Peyer's patch (tissue), 4 donors: ENCODE data around the gene PRR20G.

Source experiments
- POLR2A ChIP-seq, 2 donors: fragments of 450-650 bp; IDR thresholded peaks; one replicate each; pipeline ENCODE4 v1.5.1; 2017; ENCODE audit warnings: antibody characterized with exemption in 2 of 2, mild to moderate bottlenecking in 2 of 2, moderate library complexity in 2 of 2
- TF ChIP-seq, protein P1 (sequence below), 6 experiments: fragments of 450-650 bp in 4 of 6; fragments of 200-600 bp in 2 of 6; sonication (generic) in 1 of 6; IDR thresholded peaks; one replicate each; pipeline ENCODE4 v1.5.1; 2017 to 2019; ENCODE audit warnings: antibody characterized with exemption in 6 of 6, mild to moderate bottlenecking in 3 of 6, moderate library complexity in 1 of 6

DNA sequence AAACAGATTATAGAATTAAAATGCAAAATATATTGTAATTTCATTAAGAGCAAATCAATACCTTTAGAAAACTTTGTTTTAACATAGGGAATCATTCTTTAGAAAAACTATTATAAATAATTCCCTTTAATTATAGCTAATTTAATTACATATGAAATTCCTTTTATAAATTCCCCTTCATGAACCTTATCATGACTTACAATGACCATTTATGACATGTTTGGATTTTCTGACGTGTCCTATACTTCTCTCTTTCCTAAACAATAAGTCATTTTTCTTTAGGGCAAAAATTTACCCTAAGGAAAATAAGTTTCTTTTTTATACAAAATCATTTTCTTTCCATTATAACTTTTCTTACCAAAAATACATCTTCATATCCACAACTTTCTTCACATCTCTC lies 37.8 kb downstream of the PRR20G start:
- TF ChIP-seq, protein P1, sequence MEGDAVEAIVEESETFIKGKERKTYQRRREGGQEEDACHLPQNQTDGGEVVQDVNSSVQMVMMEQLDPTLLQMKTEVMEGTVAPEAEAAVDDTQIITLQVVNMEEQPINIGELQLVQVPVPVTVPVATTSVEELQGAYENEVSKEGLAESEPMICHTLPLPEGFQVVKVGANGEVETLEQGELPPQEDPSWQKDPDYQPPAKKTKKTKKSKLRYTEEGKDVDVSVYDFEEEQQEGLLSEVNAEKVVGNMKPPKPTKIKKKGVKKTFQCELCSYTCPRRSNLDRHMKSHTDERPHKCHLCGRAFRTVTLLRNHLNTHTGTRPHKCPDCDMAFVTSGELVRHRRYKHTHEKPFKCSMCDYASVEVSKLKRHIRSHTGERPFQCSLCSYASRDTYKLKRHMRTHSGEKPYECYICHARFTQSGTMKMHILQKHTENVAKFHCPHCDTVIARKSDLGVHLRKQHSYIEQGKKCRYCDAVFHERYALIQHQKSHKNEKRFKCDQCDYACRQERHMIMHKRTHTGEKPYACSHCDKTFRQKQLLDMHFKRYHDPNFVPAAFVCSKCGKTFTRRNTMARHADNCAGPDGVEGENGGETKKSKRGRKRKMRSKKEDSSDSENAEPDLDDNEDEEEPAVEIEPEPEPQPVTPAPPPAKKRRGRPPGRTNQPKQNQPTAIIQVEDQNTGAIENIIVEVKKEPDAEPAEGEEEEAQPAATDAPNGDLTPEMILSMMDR (IDR thresholded peaks at IDR 0.05), result no peak
- no peak for TF ChIP-seq POLR2A (IDR thresholded peaks at IDR 0.05)
